A549 (cell line): ENCODE measurements around the gene PODN.

Experiments
- EHMT2 ChIP-seq: fragments of 200-600 bp; sonication (generic); IDR thresholded peaks from 2 replicates; pipeline ENCODE4 v1.6.1; 2016; ENCODE audit warnings: antibody characterized with exemption, low read depth, mild to moderate bottlenecking, moderate library complexity
- JUN ChIP-seq, 2 experiments: fragments of >200 bp; sonication (Bioruptor Twin); formaldehyde crosslinking; IDR thresholded peaks; 2 replicates in 1 of 2; 3 replicates in 1 of 2; pipeline ENCODE4 v1.6.1; 2016 to 2017
- POLR2A ChIP-seq: IDR thresholded peaks from 2 replicates; pipeline ENCODE4 v1.6.1; 2012; ENCODE audit warnings: mild to moderate bottlenecking, low read length
- POLR2AphosphoS2 ChIP-seq: conservative IDR thresholded peaks from 2 replicates; pipeline ENCODE4 v1.6.1; 2012; ENCODE audit warnings: low read length, improper control_type of control experiment, inconsistent platforms
- RAD21 ChIP-seq, 2 experiments: fragments of >200 bp in 1 of 2; sonication (Bioruptor Twin) in 1 of 2; formaldehyde crosslinking in 1 of 2; IDR thresholded peaks in 1 of 2; conservative IDR thresholded peaks in 1 of 2; 2 replicates in 1 of 2; 3 replicates in 1 of 2; pipeline ENCODE4 v1.6.1; 2012 to 2018; ENCODE audit warnings: inconsistent platforms in 1 of 2
- RCOR1 ChIP-seq: fragments of 150-350 bp; IDR thresholded peaks from 2 replicates; pipeline ENCODE4 v1.6.1; 2014; ENCODE audit warnings: antibody characterized with exemption, low read length, low read depth
- USF2 ChIP-seq: fragments of 450-650 bp; IDR thresholded peaks from 2 replicates; pipeline ENCODE4 v1.6.1; 2014; ENCODE audit warnings: antibody characterized with exemption

- TF ChIP-seq USF2 = no peak
- TF ChIP-seq POLR2A = no peak
- no peak for TF ChIP-seq EHMT2
- TF ChIP-seq JUN (IDR thresholded peaks at IDR 0.05) = no peak
- no peak for TF ChIP-seq RCOR1
- TF ChIP-seq POLR2AphosphoS2 = no peak
- no peak for TF ChIP-seq RAD21 (conservative IDR thresholded peaks at IDR 0.05 in 1 of 2, IDR thresholded peaks at IDR 0.05 in 1 of 2)
Measured at GRCh38 chr1:53069265-53069662, 7.3 kb downstream of the PODN start.
